C4-2B (cell line): ENCODE measurements around the gene SLC35E2B.

Experiments
- H3K27ac ChIP-seq: fragments of 450-650 bp; 2 replicates; pipeline ENCODE4 v1.5.1; 2017
- ZFX ChIP-seq: fragments of 450-650 bp; IDR thresholded peaks from 2 replicates; pipeline ENCODE4 v1.6.1; 2017
- TF ChIP-seq, protein P1 (sequence below): fragments of 450-650 bp; conservative IDR thresholded peaks from 2 replicates; pipeline ENCODE4 v1.5.1; 2017; ENCODE audit warnings: mild to moderate bottlenecking

Gene SLC35E2B

DNA sequence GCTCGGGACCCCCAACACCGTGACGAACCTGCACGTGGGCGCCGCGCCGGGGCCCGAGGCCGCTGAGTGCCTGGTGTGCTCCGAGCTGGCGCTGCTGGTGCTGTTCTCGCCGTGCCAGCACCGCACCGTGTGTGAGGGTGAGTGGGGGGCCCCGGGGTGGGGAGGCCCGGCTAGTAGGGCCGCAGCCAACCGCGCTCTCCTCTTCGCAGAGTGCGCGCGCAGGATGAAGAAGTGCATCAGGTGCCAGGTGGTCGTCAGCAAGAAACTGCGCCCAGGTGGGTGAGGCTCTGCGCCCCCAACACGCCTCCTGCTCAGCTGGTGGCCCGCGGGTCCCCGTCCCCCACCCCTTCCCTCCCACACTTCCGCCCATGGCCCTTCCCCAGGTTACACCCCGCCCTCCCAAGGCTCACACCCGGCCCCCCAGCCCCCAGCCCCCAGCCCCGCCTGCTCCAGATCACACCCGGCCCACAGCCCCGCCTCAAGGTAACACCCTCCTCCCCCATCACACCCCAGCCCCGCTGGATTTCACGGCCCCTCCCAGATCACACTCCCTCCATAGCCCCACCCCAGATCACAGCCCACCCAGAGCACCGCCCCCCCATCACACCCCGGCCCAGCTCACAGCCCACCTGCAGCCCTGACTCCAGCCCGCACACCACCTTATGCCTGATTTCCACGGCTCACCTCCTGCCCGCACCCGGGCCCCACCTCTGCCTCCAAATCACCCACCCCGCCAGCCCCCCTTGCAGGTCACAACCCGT, 63.0 kb downstream of the SLC35E2B start:
- TF ChIP-seq, protein P1, sequence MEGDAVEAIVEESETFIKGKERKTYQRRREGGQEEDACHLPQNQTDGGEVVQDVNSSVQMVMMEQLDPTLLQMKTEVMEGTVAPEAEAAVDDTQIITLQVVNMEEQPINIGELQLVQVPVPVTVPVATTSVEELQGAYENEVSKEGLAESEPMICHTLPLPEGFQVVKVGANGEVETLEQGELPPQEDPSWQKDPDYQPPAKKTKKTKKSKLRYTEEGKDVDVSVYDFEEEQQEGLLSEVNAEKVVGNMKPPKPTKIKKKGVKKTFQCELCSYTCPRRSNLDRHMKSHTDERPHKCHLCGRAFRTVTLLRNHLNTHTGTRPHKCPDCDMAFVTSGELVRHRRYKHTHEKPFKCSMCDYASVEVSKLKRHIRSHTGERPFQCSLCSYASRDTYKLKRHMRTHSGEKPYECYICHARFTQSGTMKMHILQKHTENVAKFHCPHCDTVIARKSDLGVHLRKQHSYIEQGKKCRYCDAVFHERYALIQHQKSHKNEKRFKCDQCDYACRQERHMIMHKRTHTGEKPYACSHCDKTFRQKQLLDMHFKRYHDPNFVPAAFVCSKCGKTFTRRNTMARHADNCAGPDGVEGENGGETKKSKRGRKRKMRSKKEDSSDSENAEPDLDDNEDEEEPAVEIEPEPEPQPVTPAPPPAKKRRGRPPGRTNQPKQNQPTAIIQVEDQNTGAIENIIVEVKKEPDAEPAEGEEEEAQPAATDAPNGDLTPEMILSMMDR, result no peak
- TF ChIP-seq ZFX, result no peak
- H3K27ac ChIP-seq, result no peak overlapping the region

DNA sequence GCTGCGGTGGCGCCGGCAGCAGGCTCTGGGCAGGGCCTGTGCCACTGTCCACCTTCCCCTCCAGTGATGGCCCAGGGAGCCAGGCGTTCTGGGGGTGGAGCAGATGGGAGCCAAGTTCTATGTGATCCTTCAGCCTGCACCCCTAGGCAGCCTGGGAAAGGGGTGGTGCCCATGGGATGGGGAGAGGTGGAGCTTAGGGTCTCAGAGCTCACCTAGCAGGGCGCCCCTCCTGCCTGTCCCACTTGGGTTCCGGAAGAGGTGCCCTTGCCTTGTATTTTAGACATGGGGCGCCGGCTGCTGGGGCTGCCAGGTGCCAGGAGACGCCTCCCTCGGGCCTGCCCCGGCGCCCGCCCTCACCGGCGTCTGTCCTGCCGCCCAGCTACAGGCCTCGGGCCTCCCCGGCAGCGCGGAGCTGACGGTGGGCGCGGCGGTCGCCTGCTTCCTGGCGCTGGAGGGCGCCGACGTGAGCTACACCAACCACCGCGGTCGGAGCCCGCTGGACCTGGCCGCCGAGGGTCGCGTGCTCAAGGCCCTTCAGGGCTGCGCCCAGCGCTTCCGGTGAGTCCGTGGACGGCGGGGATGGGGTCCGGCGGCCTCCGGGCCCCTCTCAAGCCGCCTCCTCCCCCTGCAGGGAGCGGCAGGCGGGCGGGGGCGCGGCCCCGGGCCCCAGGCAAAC, 63.7 kb downstream of the SLC35E2B start:
- TF ChIP-seq, protein P1, result no peak
- TF ChIP-seq ZFX, result no peak
- H3K27ac ChIP-seq, result no peak overlapping the region

DNA sequence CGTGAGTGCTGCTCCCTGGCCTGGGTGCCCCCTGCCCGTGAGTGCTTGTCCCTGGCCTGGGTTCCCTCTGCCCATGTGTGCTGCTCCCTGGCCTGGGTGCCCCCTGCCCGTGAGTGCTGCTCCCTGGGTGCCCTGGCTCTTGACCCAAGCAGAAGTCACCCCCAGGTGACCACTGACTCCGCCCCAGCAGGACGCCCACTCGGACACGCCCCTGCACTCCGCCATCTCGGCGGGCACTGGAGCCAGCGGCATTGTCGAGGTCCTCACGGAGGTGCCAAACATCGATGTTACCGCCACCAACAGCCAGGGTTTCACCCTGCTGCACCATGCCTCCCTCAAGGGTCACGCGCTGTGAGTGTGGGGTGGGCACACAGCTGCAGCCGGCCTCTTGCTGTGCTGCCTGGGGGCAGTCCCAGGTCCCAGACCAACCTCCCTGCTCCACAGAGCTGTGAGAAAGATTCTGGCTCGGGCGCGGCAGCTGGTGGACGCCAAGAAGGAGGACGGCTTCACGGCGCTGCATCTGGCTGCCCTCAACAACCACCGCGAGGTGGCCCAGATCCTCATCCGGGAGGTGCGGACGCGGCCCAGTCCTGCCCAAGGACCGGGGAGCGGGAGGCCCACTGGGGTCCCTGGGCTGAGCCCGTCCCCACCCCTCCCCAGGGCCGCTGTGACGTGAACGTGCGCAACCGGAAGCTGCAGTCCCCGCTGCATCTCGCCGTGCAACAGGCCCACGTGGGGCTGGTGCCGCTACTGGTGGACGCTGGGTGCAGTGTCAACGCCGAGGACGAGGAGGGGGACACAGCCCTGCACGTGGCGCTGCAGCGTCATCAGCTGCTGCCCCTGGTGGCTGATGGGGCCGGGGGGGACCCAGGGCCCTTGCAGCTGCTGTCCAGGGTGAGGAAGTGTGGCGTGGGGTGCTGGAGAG, 64.5 kb downstream of the SLC35E2B start:
- H3K27ac ChIP-seq, result no peak overlapping the region
- TF ChIP-seq, protein P1, result no peak
- TF ChIP-seq ZFX, result no peak

DNA sequence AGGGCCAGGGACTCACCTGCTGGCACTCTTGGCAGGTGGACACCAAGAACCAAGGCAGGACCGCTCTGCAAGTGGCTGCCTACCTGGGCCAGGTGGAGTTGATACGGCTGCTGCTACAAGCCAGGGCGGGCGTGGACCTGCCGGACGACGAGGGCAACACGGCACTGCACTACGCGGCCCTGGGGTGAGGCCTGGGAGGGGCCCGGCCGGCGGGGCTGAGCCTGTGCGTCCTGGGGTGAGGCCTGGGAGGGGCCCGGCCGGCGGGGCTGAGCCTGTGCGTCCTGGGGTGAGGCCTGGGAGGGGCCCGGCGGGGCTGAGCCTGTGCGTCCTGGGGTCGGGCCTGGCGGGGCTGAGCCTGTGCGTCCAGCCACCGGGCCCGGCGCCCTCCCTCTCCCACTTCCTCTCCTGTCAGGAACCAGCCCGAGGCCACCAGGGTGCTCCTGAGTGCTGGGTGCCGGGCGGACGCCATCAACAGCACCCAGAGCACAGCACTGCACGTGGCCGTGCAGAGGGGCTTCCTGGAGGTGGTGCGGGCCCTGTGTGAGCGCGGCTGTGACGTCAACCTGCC, 65.2 kb downstream of the SLC35E2B start:
- no peak overlapping the region for H3K27ac ChIP-seq
- TF ChIP-seq, protein P1, result no peak
- TF ChIP-seq ZFX, result no peak

DNA sequence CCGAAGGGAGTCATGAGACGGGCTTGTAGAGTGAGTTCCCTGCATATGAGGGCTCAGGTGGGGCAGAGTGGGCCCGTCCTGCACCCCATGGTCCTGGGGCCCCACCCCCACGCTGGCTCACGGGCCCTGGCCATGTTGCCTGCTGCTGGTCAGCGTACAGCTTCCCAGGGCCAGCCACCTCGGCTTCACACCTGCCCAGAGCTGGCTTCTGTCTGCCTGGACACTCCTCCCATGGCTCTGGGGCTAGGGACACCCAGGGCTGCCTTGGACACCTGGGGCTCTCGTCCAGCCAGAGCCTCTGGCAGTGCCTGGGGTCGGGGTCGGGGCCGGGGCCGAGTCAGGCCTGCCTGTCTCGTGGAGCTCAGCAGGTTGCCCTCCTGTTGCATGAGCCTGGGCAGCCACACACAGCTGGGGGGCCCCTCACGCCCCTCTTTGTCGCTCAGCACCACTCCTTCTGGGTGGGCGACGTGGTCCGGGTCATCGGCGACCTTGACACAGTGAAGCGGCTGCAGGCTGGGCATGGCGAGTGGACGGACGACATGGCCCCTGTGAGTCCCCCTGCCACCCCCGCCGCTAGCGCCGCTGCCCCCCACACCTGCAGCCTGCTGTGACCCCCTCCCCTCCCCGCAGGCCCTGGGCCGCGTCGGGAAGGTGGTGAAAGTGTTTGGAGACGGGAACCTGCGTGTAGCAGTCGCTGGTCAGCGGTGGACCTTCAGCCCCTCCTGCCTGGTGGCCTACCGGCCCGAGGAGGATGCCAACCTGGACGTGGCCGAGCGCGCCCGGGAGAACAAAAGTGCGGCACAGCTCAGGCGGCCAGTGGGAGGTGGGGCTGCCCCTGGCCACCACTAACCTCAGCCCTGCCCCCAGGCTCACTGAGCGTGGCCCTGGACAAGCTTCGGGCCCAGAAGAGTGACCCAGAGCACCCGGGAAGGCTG, 66.1 kb downstream of the SLC35E2B start:
- H3K27ac ChIP-seq, result no peak overlapping the region
- TF ChIP-seq ZFX, result no peak
- TF ChIP-seq, protein P1, result no peak

DNA sequence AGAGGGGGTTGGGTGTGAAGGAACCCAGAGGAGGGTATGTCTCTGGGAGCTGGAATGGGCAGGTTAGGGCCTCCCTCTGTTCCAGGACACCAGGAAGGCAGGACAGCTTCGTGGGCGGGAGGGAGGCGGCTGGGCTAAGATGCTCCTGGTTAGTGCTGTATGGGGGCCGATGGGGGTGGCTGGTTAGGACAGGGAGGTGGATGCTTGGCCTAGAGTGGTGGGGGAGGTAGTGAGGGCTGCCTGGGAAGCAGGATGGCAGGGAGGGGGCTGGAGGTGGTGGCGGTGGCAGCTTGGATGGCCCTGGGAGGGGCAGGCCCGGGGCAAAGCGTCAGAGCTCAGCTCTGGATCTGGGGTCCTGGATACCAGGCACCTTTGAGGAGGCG, 66.8 kb downstream of the SLC35E2B start:
- TF ChIP-seq, protein P1, result no peak
- TF ChIP-seq ZFX, result no peak

More for the DNA sequence above, 66.8 kb downstream of the SLC35E2B start:
- no peak overlapping the region for H3K27ac ChIP-seq
